Prostate gland (tissue), 2 donors: ENCODE results near the gene THEM5. TPM values are rescaled to one million over a fixed set of nuclear protein-coding genes. Genes with fewer than 3 reads are reported as not detected.

Source experiments
- DNase-seq: peaks from one replicate; pipeline ENCODE4 v3.0.0-alpha.2; 2019; ENCODE audit warnings: low spot score
- H3K27ac ChIP-seq, 2 donors: fragments of 200-600 bp; sonication (generic); 2 replicates each; pipeline ENCODE4 v1.5.1; 2017 to 2019
- H3K27me3 ChIP-seq: fragments of 200-600 bp; sonication (generic); replicated peaks from 2 replicates; pipeline ENCODE4 v1.5.1; 2019; ENCODE audit not compliant: insufficient read depth
- H3K36me3 ChIP-seq, 2 donors: fragments of 200-600 bp; sonication (generic); 1 replicate in 1 of 2; 2 replicates in 1 of 2; pipeline versions ENCODE4 v1.5.1 to v1.8.1; 2017 to 2019
- H3K4me1 ChIP-seq: fragments of 200-600 bp; sonication (generic); replicated peaks from 2 replicates; pipeline ENCODE4 v1.5.1; 2019
- H3K4me3 ChIP-seq, 2 donors: fragments of 200-600 bp; sonication (generic); 2 replicates each; pipeline ENCODE4 v1.5.1; 2017 to 2019
- H3K9me3 ChIP-seq: fragments of 200-600 bp; sonication (generic); 2 replicates; pipeline ENCODE4 v1.5.1; 2017
- POLR2A ChIP-seq: fragments of 450-650 bp; IDR thresholded peaks from one replicate; pipeline ENCODE4 v1.6.1; 2016; ENCODE audit warnings: antibody characterized with exemption, mild to moderate bottlenecking
- POLR2AphosphoS5 ChIP-seq: sonication (generic); formaldehyde crosslinking; IDR thresholded peaks from one replicate; pipeline ENCODE4 v1.6.1; 2017; ENCODE audit warnings: antibody characterized with exemption
- WGBS: methylation state at CpG from one replicate; pipeline ENCODE4 v1.1.5; 2018; 5-methylcytosine and 5-hydroxymethylcytosine counted together
- intact Hi-C: fragments of 100-400 bp; cut with DNase I; formaldehyde crosslinking; loops from one replicate; pipeline ENCODE4 v1.14.2; 2022
- total RNA-seq, 2 donors: library from RNA; depleted of rRNA; stranded (reverse); fragments of >200 nt; gene quantifications; one replicate each; pipeline ENCODE4 v1.1.0, GENCODE V29; 2016
- TF ChIP-seq, protein P1 (sequence below), 4 experiments: fragments of 200-600 bp in 2 of 4; fragments of 450-650 bp in 2 of 4; sonication (generic) in 2 of 4; IDR thresholded peaks; 1 replicate in 3 of 4; 2 replicates in 1 of 4; pipeline ENCODE4 v1.5.1; 2016 to 2019; ENCODE audit warnings: antibody characterized with exemption in 4 of 4, mild to moderate bottlenecking in 2 of 4, moderate library complexity in 2 of 4

THEM5 gene
- total RNA-seq, 2 donors from 2014 or later: not detected

GRCh38 chr1:151893176-151893924, 39.8 kb upstream of the THEM5 start:
- no peak for DNase-seq
- Histone ChIP-seq H3K27me3 (no peaks in the 10 kb centered on the region), H3K4me1 (no peaks in the 10 kb centered on the region), H3K36me3 (no peaks in the 10 kb centered on the region), H3K9me3 (no peaks in the 10 kb centered on the region), H3K4me3 (no peak overlapping the region), H3K27ac (no peak overlapping the region)
- WGBS: 91% methylated on average over 9 of the region's 9 CpGs
- TF ChIP-seq POLR2A: no peak
- intact Hi-C loops: no loop called here

DNA sequence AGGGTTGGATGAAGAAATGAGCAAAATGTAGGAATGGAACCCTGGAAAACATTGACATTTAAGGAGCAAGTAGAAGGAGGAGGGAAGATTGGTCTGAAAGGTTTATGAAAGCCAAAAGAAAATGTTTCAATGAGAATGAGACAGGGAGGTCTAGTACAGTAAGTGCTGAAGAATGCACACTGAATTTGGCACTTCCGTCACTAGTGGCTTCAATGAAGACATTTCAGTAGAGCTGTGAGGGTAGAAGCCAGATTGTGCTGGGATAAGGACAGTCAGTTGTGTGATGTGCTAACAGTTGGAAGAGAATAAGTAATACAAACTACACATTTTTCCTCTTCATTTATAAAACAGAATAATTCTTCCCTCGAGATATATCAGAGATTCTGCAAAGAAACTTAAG, 38.7 kb upstream of the THEM5 start:
- intact Hi-C loops: no loop called here
- 82% methylated on average over 2 of the region's 2 CpGs for WGBS
- Histone ChIP-seq H3K9me3 (no peaks in the 10 kb centered on the region), H3K4me3 (no peak overlapping the region), H3K36me3 (no peaks in the 10 kb centered on the region), H3K27ac (no peak overlapping the region), H3K4me1 (no peaks in the 10 kb centered on the region), H3K27me3 (no peaks in the 10 kb centered on the region)
- TF ChIP-seq POLR2AphosphoS5 (no peak), POLR2A (no peak)
- TF ChIP-seq, protein P1, sequence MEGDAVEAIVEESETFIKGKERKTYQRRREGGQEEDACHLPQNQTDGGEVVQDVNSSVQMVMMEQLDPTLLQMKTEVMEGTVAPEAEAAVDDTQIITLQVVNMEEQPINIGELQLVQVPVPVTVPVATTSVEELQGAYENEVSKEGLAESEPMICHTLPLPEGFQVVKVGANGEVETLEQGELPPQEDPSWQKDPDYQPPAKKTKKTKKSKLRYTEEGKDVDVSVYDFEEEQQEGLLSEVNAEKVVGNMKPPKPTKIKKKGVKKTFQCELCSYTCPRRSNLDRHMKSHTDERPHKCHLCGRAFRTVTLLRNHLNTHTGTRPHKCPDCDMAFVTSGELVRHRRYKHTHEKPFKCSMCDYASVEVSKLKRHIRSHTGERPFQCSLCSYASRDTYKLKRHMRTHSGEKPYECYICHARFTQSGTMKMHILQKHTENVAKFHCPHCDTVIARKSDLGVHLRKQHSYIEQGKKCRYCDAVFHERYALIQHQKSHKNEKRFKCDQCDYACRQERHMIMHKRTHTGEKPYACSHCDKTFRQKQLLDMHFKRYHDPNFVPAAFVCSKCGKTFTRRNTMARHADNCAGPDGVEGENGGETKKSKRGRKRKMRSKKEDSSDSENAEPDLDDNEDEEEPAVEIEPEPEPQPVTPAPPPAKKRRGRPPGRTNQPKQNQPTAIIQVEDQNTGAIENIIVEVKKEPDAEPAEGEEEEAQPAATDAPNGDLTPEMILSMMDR (IDR thresholded peaks at IDR 0.05): no peak
- DNase-seq: no peak

DNA sequence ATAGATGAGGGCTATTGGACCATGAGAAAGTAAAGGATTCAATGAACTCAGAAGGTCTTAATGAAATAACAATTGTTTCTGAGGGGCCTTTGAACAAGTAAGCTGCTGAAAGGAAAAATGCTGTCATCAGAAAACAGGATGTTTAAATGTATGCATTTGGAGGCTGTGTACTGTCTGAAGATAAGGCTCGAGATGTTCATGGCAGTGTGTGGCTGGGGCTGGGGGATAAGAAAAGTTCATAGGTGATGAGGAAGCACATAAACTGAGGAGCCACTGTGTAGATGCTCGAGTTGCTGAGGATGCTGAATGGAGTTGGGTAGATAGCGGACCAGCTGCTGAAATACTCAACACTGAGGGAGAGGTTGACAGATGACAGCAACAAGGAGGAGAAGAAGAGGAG, 38.0 kb upstream of the THEM5 start:
- TF ChIP-seq, protein P1 (IDR thresholded peaks at IDR 0.05): no peak
- TF ChIP-seq POLR2AphosphoS5 (no peak), POLR2A (no peak)
- H3K4me1 ChIP-seq: no peaks in the 10 kb centered on the region
- no peaks in the 10 kb centered on the region for H3K27me3 ChIP-seq
- intact Hi-C loops: no loop called here
- 82% methylated on average over 3 of the region's 3 CpGs for WGBS
- no peak overlapping the region for H3K27ac ChIP-seq
- H3K36me3 ChIP-seq: no peaks in the 10 kb centered on the region
- H3K4me3 ChIP-seq: no peak overlapping the region
- no peak for DNase-seq
- no peaks in the 10 kb centered on the region for H3K9me3 ChIP-seq

DNA sequence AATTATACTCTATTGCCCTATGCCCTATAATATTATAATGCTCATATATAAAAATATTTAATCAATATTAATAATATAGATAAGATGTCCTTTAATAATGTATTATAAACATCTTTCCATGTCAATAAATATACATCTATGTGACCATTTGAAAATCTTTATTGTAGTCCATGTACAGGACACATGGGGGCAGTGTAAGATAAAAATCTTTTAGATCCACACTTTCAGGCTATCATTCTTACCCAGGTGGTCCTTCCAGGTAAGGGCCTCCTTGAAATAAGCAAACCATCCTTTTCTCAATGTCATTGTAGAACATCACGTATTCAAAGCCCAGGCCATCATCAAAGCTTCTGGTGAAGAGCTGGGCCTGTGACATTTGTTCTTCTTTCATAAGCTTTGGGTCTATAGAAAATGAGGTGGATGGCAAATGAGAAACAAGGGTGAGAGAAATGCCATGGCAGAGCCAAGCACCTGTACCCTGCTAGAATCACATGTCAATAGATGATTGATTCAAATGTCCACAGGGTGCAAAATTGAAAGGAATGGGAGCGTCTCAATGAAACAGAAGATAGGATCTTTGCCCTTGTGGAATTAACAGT, 35.6 kb upstream of the THEM5 start:
- 83% methylated on average over 2 of the region's 2 CpGs for WGBS
- intact Hi-C loops: no loop called here
- Histone ChIP-seq H3K27me3 (no peaks in the 10 kb centered on the region), H3K36me3 (no peaks in the 10 kb centered on the region), H3K4me3 (no peak overlapping the region), H3K27ac (no peak overlapping the region), H3K9me3 (no peaks in the 10 kb centered on the region), H3K4me1 (no peaks in the 10 kb centered on the region)
- no peak for DNase-seq
- TF ChIP-seq, protein P1 (IDR thresholded peaks at IDR 0.05): peak in 2 of 4 experiments; percentile 16 to 28
- no peak for TF ChIP-seq POLR2A

- WGBS: 91% methylated on average over 1 of the region's 1 CpG
- intact Hi-C loops: no loop called here
Observed at GRCh38 chr1:151887028-151887427, 33.5 kb upstream of the THEM5 start.

More at GRCh38 chr1:151887028-151887427, 33.5 kb upstream of the THEM5 start:
- Histone ChIP-seq H3K4me3 (no peak overlapping the region), H3K9me3 (no peaks in the 10 kb centered on the region), H3K27me3 (no peaks in the 10 kb centered on the region), H3K36me3 (no peaks in the 10 kb centered on the region), H3K27ac (no peak overlapping the region), H3K4me1 (no peaks in the 10 kb centered on the region)
- TF ChIP-seq POLR2AphosphoS5 (no peak), POLR2A (no peak)
- TF ChIP-seq, protein P1 (IDR thresholded peaks at IDR 0.05): no peak
- DNase-seq: no peak
